OCI-M1 (cell line): Measurements from ENCODE around the gene LVRN.

Experiments used
- DNase-seq: peaks from one replicate; lab custom pipeline; 2025; lab: John Stamatoyannopoulos, UW

Gene LVRN

GRCh38 chr5:115956957-115957356, 5.3 kb upstream of the LVRN start:
- no peak for DNase-seq

- DNase-seq = no peak
These were observed 665 bp upstream of the LVRN start for GRCh38 chr5:115961381-115962238.

GRCh38 chr5:115962565-115963402, 509 bp downstream of the LVRN start:
- DNase-seq = no peak

- DNase-seq = no peak
These were observed 1.3 kb downstream of the LVRN start for GRCh38 chr5:115963566-115963965.

GRCh38 chr5:115968770-115969169, 6.5 kb downstream of the LVRN start:
- DNase-seq = no peak

GRCh38 chr5:115977096-115977495, 14.8 kb downstream of the LVRN start:
- DNase-seq = no peak

GRCh38 chr5:115977988-115978387, 15.7 kb downstream of the LVRN start:
- DNase-seq = no peak

- no peak for DNase-seq
These were observed 16.5 kb downstream of the LVRN start for GRCh38 chr5:115978779-115979178.

- no peak for DNase-seq
These were observed 17.1 kb downstream of the LVRN start for GRCh38 chr5:115979201-115980041.

GRCh38 chr5:115983519-115983918, 21.2 kb downstream of the LVRN start:
- DNase-seq = no peak

GRCh38 chr5:115985802-115986757, 23.8 kb downstream of the LVRN start:
- no peak for DNase-seq

GRCh38 chr5:115988002-115988401, 25.7 kb downstream of the LVRN start:
- no peak for DNase-seq

GRCh38 chr5:115992848-115993350, 30.6 kb downstream of the LVRN start:
- no peak for DNase-seq

- no peak for DNase-seq
These were observed 33.1 kb downstream of the LVRN start for GRCh38 chr5:115995351-115995750.

GRCh38 chr5:116002116-116002906, 40.0 kb downstream of the LVRN start:
- peak; percentile 15 for DNase-seq

- no peak for DNase-seq
These were observed 42.0 kb downstream of the LVRN start for GRCh38 chr5:116004248-116004647.

GRCh38 chr5:116009806-116010205, 47.5 kb downstream of the LVRN start:
- DNase-seq = no peak

GRCh38 chr5:116011046-116011445, 48.8 kb downstream of the LVRN start:
- DNase-seq = no peak

GRCh38 chr5:116013207-116013785, 51.0 kb downstream of the LVRN start:
- DNase-seq = no peak

GRCh38 chr5:116013936-116014335, 51.7 kb downstream of the LVRN start:
- no peak for DNase-seq
